Measurements from ENCODE around the gene GGPS1.
"Not testable (repeated sequence)": the region's sequence is repeated elsewhere in the genome, so short reads cannot be mapped to it uniquely, and the experiment has no call there.

Gene GGPS1

DNA sequence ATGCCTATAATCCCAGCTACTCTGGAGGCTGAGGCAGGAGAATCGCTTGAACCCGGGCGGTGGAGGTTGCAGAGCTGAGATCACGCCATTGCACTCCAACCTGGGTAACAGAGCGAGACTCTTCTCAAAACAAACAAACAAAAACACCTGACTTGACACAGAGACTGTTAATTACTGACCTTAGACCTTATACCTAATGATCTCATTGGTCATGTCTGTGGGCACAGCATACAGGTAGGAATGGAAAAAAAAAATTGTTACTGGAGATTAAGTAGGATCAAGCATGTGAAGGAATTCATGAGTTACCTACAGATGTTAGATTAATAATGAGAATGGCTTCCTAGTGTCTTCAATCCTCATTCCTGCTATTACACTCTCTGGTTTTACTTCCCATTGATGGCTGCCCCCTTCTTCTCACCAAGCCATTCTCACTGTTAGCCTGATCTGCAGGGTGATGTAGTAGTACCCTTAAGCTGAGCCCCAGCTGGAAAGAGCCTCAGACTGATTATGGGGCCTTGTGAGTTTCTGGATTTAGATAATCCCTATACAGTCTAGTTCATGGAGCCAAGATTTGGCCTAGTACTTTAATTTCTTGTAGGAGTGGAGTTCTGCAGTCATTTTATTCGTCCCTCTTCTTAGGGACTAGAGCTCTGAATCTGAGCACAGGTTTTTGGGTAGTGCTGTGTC lies 47.7 kb downstream of the GGPS1 start:
- DNase-seq = no peak

DNA sequence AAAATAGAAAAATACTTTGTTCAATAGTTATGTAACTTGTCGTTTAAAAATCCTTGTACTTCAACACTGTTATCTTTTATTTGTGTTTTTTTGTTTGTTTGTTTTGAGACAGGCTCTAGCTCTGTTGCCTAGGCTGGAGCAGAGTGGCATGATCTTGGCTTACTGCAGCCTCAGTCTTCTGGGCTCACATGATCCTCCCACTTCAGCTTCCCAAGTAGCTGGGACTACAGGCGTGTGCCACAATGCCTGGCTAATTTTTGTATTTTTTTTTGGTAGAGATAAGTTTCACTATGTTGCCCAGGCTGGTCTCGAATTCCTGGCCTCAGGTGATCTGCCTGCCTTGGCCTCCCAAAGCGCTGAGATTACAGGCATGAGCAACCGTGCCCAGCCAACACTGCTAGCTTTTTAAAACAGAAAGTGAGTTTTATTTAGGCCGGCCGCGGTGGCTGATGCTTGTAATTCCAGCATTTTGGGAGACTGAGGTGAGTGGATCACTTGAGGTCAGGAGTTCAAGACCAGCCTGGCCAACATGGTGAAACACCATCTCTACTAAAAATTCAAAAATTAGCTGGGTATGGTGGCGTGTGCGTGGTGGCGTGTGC lies 49.9 kb downstream of the GGPS1 start:
- DNase-seq = not testable (repeated sequence)

More for the DNA sequence above, 47.7 kb downstream of the GGPS1 start:
- TF ChIP-seq POLR2A (IDR thresholded peaks at IDR 0.05; ENCODE audit: low read length) = no peak
- TF ChIP-seq GATA1 (IDR thresholded peaks at IDR 0.05; ENCODE audit: low read depth, low read length) = no peak

DNA sequence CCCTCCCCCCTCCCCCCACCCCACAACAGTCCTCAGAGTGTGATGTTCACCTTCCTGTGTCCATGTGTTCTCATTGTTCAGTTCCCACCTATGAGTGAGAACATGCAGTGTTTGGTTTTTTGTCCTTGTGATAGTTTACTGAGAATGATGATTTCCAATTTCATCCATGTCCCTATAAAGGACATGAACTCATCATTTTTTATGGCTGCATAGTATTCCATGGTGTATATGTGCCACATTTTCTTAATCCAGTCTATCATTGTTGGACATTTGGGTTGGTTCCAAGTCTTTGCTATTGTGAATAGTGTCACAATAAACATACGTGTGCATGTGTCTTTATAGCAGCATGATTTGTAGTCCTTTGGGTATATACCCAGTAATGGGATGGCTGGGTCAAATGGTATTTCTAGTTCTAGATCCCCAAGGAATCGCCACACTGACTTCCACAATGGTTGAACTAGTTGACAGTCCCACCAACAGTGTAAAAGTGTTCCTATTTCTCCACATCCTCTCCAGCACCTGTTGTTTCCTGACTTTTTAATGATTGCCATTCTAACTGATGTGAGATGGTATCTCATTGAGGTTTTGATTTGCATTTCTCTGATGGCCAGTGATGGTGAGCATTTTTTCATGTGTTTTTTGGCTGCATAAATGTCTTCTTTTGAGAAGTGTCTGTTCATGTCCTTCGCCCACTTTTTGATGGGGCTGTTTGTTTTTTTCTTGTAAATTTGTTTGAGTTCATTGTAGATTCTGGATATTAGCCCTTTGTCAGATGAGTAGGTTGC lies 53.8 kb downstream of the GGPS1 start:
- not testable (repeated sequence) for DNase-seq

DNA sequence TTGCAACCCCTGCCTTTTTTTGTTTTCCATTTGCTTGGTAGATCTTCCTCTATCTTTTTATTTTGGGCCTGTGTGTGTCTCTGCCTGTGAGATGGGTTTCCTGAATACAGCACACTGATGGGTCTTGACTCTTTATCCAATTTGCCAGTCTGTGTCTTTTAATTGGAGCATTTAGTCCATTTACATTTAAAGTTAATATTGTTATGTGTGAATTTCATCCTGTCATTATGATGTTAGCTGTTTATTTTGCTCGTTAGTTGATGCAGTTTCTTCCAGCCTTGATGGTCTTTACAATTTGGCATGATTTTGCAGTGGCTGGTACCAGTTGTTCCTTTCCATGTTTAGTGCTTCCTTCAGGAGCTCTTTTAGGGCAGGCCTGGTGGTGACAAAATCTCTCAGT lies 57.3 kb downstream of the GGPS1 start:
- not testable (repeated sequence) for DNase-seq

DNA sequence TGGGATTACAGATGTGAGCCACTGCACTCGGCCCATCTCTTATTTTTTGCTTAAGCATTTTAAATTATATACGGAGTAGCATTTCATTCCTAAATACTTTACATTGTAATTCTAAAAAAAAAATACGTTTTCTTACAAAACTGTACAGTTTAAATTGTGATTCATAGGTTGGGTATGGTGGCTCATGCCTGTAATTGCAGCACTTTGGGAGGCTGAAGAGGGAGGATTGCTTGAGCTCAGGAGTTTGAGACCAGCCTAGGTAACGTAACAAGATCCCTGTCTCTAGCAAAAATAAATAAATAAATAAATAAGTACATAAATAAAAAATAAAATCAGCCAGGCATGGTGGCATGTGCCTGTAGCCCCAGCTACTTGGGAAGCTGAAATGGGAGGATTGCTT lies 63.5 kb downstream of the GGPS1 start:
- TF ChIP-seq GATA1 (IDR thresholded peaks at IDR 0.05; ENCODE audit: low read depth, low read length) (no peak), POLR2A (IDR thresholded peaks at IDR 0.05; ENCODE audit: low read length) (no peak)
- no peak for DNase-seq
